ENCODE measurements around the gene CXXC5. TPM values are rescaled to one million over a fixed set of nuclear protein-coding genes. Genes with fewer than 3 reads are reported as not detected.

Gene CXXC5
- total RNA-seq, 2 donors from 2014 or later, result 58.5 to 62.5 TPM

- TF ChIP-seq CTCF (IDR thresholded peaks at IDR 0.05), result peak; percentile 54
- ATAC-seq (ENCODE audit: insufficient number of reproducible peaks, low FRiP score, low read depth) (no peak), DNase-seq (ENCODE audit: low spot score) (peak; percentile 46)
- peak overlapping the region; percentile 23 to 24 for H3K27ac ChIP-seq
- no peaks in the 10 kb centered on the region for H3K27me3 ChIP-seq (replicated peaks; ENCODE audit: insufficient read depth)
- no peak overlapping the region for H3K4me3 ChIP-seq
- no peaks in the 10 kb centered on the region for H3K36me3 ChIP-seq
- H3K4me1 ChIP-seq (ENCODE audit: control insufficient read depth in 1 of 2, low read depth in 2 of 2), result peaks cover 25 to 40% of the 10 kb centered on the region in 2 donors
- no peaks in the 10 kb centered on the region for H3K9me3 ChIP-seq
Measured at GRCh38 chr5:139635606-139636206, 12.4 kb upstream of the CXXC5 start.

GRCh38 chr5:139636207-139636792 lies 11.8 kb upstream of the CXXC5 start:
- peak overlapping the region; percentile 23 to 24 for H3K27ac ChIP-seq
- H3K27me3 ChIP-seq (replicated peaks; ENCODE audit: insufficient read depth), result no peaks in the 10 kb centered on the region
- peaks cover 25 to 40% of the 10 kb centered on the region in 2 donors for H3K4me1 ChIP-seq (ENCODE audit: control insufficient read depth in 1 of 2, low read depth in 2 of 2)
- no peaks in the 10 kb centered on the region for H3K36me3 ChIP-seq
- H3K4me3 ChIP-seq, result peak overlapping the region; percentile 83
- no peaks in the 10 kb centered on the region for H3K9me3 ChIP-seq
- TF ChIP-seq CTCF (IDR thresholded peaks at IDR 0.05), result no peak
- ATAC-seq (ENCODE audit: insufficient number of reproducible peaks, low FRiP score, low read depth) (no peak), DNase-seq (ENCODE audit: low spot score) (no peak)

GRCh38 chr5:139636975-139637408 lies 11.2 kb upstream of the CXXC5 start:
- ATAC-seq (ENCODE audit: insufficient number of reproducible peaks, low FRiP score, low read depth), result peak; percentile 22
- peaks cover 25 to 40% of the 10 kb centered on the region in 2 donors for H3K4me1 ChIP-seq (ENCODE audit: control insufficient read depth in 1 of 2, low read depth in 2 of 2)
- TF ChIP-seq CTCF (IDR thresholded peaks at IDR 0.05), result no peak

GRCh38 chr5:139637438-139638089 lies 10.6 kb upstream of the CXXC5 start:
- Histone ChIP-seq H3K9me3 (no peaks in the 10 kb centered on the region), H3K4me1 (ENCODE audit: control insufficient read depth in 1 of 2, low read depth in 2 of 2) (peaks cover 25 to 40% of the 10 kb centered on the region in 2 donors), H3K36me3 (no peaks in the 10 kb centered on the region), H3K27me3 (replicated peaks; ENCODE audit: insufficient read depth) (no peaks in the 10 kb centered on the region), H3K4me3 (peak overlapping the region; percentile 83), H3K27ac (peak overlapping the region; percentile 74 to 76)
- no peak for DNase-seq (ENCODE audit: low spot score)
- peak; percentile 31 for TF ChIP-seq CTCF (IDR thresholded peaks at IDR 0.05)
- peak; percentile 33 for ATAC-seq (ENCODE audit: insufficient number of reproducible peaks, low FRiP score, low read depth)

More at GRCh38 chr5:139636975-139637408, 11.2 kb upstream of the CXXC5 start:
- Histone ChIP-seq H3K9me3 (no peaks in the 10 kb centered on the region), H3K27ac (peak overlapping the region in 1 of 2 donors; percentile 74), H3K27me3 (replicated peaks; ENCODE audit: insufficient read depth) (no peaks in the 10 kb centered on the region), H3K4me3 (peak overlapping the region; percentile 83), H3K36me3 (no peaks in the 10 kb centered on the region)
- no peak for DNase-seq (ENCODE audit: low spot score)

GRCh38 chr5:139638090-139638735 lies 9.9 kb upstream of the CXXC5 start:
- peak; percentile 62 for ATAC-seq (ENCODE audit: insufficient number of reproducible peaks, low FRiP score, low read depth)

More at GRCh38 chr5:139638090-139638735, 9.9 kb upstream of the CXXC5 start:
- H3K27ac ChIP-seq, result peak overlapping the region; percentile 74 to 76
- DNase-seq (ENCODE audit: low spot score), result peak; percentile 61
- peak overlapping the region; percentile 83 for H3K4me3 ChIP-seq
- H3K9me3 ChIP-seq, result no peaks in the 10 kb centered on the region
- no peaks in the 10 kb centered on the region for H3K27me3 ChIP-seq (replicated peaks; ENCODE audit: insufficient read depth)
- TF ChIP-seq CTCF (IDR thresholded peaks at IDR 0.05), result no peak
- H3K4me1 ChIP-seq (ENCODE audit: control insufficient read depth in 1 of 2, low read depth in 2 of 2), result peaks cover 25 to 40% of the 10 kb centered on the region in 2 donors
- H3K36me3 ChIP-seq, result no peaks in the 10 kb centered on the region

All from thoracic aorta (tissue), 2 donors.